Choroid plexus epithelial cell (primary cell): ENCODE measurements around the gene AVEN.

Source experiments
- DNase-seq: peaks from one replicate; pipeline ENCODE4 v3.0.0-alpha.2; 2010; ENCODE audit warnings: low read depth
- H3K4me3 ChIP-seq: 2 replicates; pipeline ENCODE4 v1.5.1; 2011; ENCODE audit warnings: low read depth, mild to moderate bottlenecking, control low read depth, low read length, moderate library complexity
- TF ChIP-seq, protein P1 (sequence below): conservative IDR thresholded peaks from 2 replicates; pipeline ENCODE4 v1.5.1; 2011; ENCODE audit warnings: low read depth, mild to moderate bottlenecking, control low read depth, inconsistent platforms, low read length, moderate library complexity

AVEN gene

DNA sequence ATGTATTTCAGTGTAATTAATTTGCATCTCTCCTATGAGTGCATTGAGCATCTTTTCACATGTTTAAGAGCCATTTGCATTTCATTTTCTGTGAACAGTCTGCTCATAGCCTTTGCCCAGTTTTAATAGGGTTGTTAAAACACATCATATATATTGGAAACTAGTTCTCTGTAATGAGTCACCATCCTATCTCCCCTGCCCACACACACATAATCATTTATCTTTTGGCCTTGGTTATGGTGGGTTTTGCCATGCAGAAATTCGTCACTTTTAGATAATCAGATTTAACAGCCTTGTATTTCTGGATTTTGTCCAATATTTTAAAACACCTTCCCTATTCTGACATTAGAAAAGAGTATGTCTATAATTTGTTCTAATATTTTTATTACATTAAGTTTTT lies 82.6 kb downstream of the AVEN start:
- TF ChIP-seq, protein P1, sequence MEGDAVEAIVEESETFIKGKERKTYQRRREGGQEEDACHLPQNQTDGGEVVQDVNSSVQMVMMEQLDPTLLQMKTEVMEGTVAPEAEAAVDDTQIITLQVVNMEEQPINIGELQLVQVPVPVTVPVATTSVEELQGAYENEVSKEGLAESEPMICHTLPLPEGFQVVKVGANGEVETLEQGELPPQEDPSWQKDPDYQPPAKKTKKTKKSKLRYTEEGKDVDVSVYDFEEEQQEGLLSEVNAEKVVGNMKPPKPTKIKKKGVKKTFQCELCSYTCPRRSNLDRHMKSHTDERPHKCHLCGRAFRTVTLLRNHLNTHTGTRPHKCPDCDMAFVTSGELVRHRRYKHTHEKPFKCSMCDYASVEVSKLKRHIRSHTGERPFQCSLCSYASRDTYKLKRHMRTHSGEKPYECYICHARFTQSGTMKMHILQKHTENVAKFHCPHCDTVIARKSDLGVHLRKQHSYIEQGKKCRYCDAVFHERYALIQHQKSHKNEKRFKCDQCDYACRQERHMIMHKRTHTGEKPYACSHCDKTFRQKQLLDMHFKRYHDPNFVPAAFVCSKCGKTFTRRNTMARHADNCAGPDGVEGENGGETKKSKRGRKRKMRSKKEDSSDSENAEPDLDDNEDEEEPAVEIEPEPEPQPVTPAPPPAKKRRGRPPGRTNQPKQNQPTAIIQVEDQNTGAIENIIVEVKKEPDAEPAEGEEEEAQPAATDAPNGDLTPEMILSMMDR = no peak
- no peak for DNase-seq
- no peak overlapping the region for H3K4me3 ChIP-seq

DNA sequence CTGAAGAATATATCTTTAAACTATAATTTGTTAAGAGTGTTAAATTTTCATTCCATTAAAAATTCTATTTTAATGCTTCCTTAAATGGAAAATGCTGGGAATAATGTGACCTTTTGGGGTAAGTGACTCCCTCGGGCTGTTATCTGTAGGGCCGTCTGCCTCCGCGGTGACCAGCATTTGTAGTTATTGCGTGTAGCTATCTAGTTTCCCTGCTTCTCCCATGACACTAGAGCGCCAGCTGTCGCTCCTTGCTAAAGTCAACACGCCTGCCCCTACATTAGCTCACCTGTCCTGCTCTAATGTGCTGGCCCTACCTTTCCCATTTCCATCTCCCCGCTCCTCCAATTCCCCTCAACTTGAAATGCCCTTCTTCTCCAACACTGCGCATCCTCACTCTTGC lies 83.1 kb downstream of the AVEN start:
- H3K4me3 ChIP-seq = no peak overlapping the region
- TF ChIP-seq, protein P1 = no peak
- no peak for DNase-seq

DNA sequence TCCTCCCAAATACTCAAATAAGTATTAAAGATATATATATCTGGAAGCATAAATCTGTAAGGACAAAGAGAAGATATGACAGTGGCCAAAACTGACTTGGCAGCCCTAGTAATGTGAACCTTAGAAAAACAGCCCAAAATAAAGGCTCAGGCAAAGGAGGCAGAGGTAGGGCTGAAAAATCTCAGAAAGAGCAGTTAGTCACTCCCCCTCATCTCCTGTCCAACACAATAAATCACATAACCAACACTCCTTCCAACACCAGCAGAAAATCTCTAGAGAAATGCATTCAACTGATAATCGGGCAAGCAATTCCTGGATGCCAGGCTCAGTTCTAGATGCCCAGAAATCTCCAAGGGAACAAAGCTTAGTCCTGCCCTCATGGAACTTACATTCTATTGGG lies 92.9 kb downstream of the AVEN start:
- H3K4me3 ChIP-seq = no peak overlapping the region
- TF ChIP-seq, protein P1 = no peak
- DNase-seq = no peak

DNA sequence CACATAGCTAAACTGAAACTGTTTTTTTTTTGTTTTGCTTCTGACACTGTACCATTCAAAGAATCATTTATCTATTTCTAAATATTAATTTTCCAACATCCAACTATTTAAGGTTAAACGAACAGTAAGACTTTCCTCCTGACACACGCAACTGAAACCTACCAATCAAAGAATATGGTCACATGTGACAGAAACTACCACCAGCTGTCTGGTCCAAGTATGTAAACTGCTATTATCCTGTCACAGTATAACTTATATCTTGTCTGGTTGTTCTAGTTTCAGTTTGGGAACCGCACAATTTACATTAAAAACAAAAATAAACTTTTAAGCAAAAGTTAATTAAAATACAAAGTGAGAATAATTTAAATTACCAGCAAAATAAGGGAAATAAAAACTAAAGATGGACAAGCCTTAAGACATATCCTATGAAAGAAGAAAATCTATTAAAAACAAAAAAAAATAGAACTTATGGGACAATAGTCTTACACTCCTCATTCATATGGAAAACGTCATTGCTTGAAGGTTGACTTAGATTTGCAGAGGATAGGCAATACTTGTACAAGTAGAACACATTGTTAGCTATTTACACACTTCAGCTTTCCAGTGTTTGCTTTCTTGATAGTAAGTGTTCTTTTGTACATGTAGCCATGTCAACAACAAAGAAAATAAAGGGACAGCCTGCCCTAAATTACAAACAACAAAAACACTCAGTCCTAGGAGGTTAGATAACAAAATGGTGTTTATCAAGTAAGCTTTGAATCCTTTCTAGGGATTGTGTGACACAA lies 97.5 kb downstream of the AVEN start:
- TF ChIP-seq, protein P1 = no peak
- DNase-seq = no peak
- H3K4me3 ChIP-seq = no peak overlapping the region

DNA sequence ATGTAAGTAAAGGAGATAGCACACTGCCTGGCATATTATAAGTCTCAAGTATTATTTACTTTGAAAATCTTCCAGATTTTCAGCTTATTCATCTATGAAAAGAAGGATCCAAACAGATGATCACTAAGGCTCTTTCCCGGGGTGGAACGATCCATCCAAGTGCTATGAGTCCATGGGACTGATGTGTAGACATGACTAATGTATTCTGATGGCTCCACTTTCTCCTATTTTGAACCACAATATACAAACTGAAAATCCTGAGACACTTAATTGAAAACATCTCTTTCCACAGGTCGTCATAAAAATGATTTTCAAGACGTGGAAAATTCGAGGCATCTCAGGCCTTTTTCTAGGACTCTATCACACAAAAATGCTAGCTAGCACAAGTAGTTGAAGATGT lies 104.1 kb downstream of the AVEN start:
- no peak overlapping the region for H3K4me3 ChIP-seq
- TF ChIP-seq, protein P1 = no peak
- DNase-seq = no peak

DNA sequence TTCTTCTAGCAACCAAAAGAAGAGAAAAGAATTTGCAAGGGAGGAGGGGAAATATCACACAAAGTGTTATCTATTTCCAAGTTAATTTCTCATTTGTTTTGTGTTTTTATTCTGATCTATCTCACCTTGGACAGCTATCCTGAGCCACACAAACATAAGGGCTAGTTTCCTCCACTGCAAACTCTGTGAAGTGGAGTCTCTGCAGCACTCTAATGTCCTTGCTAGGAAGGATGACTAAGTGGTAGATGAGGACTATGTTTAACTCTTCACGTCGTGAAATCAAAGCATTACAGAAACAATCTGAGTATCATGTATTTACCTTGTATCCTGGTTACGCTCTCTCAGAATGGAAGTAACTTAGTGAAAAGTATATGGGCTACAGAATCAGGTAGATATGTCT lies 104.6 kb downstream of the AVEN start:
- no peak overlapping the region for H3K4me3 ChIP-seq
- no peak for DNase-seq
- TF ChIP-seq, protein P1 = no peak

DNA sequence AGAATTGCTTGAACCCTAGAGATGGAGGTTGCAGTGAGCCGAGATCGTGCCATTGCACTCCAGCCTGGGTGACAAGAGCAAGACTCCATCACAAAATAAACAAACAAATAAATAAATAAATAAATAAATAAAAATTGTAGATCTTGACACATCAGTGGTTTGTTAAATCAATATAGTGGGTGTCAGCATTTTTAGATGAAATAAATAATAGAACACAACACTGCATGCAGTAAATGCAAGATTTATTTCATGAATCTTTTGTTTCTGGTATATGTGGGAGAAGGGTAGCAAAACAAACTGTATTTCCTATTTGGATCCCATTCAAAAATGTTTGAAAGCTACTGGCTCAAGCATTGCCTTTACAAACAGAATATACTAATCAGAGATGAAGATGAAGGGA lies 106.3 kb downstream of the AVEN start:
- no peak for DNase-seq
- TF ChIP-seq, protein P1 = no peak
- no peak overlapping the region for H3K4me3 ChIP-seq
